D721Med (cell line): ENCODE results near the gene AMDHD2.

ENCODE experiments used
- DNase-seq: peaks from one replicate; pipeline ENCODE4 v3.0.0; 2011; ENCODE audit warnings: low spot score; ENCODE audit not compliant: insufficient read length
- FAIRE-seq: peaks from 2 replicates; lab custom pipeline; 2011; peaks lifted over from hg19 to GRCh38; lab: Jason Lieb, UNC
- TF ChIP-seq, protein P1 (sequence below): IDR thresholded peaks from 2 replicates; pipeline ENCODE4 v1.5.1; 2012; ENCODE audit warnings: mild to moderate bottlenecking, control low read depth; ENCODE audit not compliant: insufficient read depth; ENCODE audit errors: missing control alignments

AMDHD2 gene

GRCh38 chr16:2514333-2515179, 5.6 kb upstream of the AMDHD2 start:
- FAIRE-seq (no peak), DNase-seq (no peak)
- TF ChIP-seq, protein P1, sequence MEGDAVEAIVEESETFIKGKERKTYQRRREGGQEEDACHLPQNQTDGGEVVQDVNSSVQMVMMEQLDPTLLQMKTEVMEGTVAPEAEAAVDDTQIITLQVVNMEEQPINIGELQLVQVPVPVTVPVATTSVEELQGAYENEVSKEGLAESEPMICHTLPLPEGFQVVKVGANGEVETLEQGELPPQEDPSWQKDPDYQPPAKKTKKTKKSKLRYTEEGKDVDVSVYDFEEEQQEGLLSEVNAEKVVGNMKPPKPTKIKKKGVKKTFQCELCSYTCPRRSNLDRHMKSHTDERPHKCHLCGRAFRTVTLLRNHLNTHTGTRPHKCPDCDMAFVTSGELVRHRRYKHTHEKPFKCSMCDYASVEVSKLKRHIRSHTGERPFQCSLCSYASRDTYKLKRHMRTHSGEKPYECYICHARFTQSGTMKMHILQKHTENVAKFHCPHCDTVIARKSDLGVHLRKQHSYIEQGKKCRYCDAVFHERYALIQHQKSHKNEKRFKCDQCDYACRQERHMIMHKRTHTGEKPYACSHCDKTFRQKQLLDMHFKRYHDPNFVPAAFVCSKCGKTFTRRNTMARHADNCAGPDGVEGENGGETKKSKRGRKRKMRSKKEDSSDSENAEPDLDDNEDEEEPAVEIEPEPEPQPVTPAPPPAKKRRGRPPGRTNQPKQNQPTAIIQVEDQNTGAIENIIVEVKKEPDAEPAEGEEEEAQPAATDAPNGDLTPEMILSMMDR, result no peak

DNA sequence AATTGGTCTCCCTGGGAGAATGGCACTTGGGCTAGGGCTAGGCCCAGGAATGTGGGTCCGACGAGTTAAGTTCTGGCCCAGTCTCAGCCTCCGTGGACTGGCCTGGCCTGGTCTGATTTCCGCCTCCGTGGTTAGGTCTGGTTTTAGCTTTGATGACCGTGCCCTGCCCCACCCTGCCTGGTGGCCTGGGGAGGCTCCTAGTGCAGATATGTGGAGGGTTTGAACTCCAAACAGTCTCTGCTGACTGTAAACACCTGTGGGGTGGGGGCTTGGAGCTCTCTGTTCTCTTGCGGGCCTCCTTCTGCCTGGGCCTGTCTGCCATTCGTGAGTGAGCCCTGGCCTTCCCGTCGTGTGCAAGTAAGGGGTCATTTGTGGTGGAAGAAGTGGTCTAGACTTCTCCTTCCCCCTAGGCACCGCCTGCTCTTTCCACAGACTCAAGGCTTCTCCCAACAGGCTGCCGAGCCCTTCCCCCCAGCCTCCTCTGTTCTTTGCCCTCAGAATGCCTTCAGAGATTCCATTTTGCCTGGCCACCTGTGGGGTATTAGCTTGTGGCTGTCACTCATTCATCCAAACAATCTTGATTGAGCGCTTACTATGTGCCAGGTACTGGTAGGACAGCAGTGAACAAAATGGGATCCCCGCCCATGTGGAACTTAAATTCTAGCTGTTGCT, 4.9 kb upstream of the AMDHD2 start:
- TF ChIP-seq, protein P1, result no peak
- FAIRE-seq, result no peak
- DNase-seq, result no peak

DNA sequence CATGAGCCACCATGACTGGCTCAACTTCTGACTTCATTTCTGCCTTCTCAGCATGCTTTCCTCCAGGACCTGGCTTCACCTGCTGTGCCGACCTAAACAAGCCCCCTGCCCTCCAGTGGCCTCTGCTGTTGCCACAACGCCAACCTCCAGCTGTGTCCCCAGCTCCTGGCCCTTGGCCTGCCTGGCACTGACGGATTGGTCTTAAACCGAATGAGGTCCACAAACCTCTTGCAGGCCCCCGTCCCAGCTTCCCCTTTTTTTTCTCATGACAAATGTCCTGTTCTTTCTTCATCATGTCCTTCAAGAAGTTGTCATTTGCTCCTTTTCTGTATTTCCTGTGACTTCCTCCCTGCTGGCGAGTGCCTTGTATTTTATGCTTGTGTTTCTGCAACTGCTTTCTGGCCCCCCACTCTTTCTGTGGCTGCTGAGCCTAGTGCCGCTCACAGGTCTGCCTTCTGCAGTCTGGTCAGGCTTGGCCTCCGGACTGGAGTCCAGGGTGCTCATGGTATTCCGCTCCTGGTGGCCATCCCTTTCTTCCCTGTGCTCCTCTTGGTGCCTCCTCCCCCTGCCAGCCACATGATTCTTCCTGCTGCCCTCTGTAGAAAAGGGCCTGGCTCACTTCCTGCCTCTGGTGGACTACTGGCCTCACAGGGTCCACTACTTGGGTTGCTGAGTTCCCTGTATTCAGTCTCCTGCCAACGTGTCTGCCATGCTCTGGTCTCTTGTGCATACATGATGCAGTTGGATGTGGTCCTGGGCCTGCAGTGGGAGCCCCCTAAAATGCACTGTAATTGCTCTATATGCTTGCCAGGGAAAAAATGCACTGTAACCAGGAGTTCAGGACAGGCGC, 3.6 kb upstream of the AMDHD2 start:
- TF ChIP-seq, protein P1, result no peak
- DNase-seq (no peak), FAIRE-seq (no peak)

DNA sequence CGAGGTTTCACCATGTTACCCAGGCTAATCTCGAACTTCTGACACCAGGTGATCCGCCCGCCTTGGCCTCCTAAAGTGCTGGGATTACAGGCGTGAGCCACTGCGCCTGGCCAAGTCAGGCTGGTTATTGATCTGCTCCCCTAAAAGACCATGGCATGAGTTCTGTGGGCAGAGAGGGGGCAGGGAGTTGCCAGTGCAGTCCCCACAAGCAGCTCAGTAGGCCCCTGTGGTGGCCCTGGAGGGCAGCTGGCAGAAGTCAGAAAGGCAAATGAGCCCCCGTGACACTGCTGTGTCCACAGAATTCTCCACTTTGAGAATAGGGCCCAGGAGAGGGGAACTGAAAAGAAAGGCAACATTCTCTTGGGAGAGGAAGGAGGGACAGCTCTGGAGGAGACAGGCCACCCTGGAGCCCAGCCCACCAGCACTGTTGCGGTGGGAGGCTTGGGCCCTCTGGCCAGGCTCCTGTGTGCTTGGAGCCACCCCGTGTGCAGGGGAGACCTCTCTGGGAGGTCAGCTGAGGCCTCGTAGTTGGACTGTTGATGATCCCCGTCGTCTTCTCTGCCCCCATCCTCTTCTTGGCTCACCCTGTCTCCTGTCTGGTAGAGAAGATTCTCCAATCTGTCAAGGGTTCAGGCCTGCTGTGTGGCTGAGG, 2.1 kb upstream of the AMDHD2 start:
- FAIRE-seq, result no peak
- DNase-seq, result no peak
- TF ChIP-seq, protein P1, result no peak

DNA sequence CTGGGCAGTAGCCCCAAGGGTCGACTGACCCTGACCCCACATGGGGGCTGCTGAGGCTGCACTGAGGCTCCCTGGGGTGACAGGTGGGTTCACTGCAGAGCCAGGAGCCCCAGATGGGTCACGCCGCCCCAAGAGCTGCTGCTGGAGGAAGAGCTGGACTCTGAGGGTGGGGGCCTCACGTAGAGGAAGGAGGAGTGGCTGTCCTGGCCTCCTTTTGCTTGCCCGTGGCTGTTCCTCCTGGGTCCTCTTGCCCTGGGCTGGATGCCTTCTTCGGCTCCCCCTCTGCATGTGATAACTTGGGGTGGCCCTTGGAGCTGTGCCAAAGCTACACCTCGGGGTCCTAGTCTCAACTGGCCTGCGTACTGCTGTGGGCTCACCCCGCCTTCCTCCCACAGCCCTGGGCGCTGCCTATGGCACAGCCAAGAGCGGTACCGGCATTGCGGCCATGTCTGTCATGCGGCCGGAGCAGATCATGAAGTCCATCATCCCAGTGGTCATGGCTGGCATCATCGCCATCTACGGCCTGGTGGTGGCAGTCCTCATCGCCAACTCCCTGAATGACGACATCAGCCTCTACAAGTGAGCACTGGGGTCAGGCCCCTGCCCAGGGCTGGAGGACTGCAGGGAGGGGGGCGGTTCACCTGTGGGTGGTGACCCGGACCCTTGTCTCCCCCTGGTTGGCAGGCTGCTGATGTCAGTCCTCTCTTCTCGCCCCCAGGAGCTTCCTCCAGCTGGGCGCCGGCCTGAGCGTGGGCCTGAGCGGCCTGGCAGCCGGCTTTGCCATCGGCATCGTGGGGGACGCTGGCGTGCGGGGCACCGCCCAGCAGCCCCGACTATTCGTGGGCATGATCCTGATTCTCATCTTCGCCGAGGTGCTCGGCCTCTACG, 1.1 kb upstream of the AMDHD2 start:
- TF ChIP-seq, protein P1, result no peak
- FAIRE-seq, result no peak
- no peak for DNase-seq

GRCh38 chr16:2519711-2520080, 475 bp upstream of the AMDHD2 start:
- no peak for FAIRE-seq

More at GRCh38 chr16:2519711-2520080, 475 bp upstream of the AMDHD2 start:
- no peak for DNase-seq
- TF ChIP-seq, protein P1, result no peak
